Left hindlimb (tissue), 1 donor: ENCODE results near the gene KCNQ4.

Source experiments
- DNase-seq: peaks from one replicate; pipeline ENCODE4 v3.0.0-alpha.2; 2018

The KCNQ4 gene

DNA sequence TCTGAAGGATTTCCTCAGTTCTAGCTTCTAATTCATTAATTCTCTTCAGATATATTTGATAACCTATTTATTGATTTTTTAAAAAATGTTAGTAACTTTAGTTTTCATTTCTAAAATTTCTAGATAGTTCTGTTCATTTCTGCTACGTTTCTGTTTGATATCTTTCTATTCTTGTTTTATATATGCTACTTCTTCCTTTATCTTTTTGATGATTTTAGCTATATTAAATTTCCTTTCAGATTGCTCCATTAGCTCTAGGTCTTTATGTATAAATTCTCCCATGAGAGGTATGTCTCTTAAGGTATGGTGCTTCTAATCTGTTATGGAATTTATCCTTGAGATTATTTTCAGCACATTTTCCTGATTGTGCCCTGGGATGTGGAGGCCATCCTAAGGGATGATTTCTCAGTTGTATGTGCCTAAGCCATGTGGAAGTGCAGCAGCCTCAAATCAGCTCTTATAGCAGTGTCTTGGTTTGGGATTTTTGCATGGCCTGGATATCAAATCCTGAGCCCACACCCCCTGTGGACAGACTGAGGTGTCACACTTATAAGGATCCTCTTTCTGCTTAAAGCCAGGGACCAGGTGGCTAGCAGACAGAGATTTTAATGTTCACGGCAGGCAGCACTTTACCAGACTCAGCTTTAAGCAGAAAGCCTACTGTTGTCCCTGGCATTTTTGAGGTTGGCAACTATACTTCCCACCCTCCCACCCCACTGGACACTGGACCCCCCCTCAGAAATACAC is 6.2 kb upstream of the KCNQ4 start:
- no peak for DNase-seq

DNA sequence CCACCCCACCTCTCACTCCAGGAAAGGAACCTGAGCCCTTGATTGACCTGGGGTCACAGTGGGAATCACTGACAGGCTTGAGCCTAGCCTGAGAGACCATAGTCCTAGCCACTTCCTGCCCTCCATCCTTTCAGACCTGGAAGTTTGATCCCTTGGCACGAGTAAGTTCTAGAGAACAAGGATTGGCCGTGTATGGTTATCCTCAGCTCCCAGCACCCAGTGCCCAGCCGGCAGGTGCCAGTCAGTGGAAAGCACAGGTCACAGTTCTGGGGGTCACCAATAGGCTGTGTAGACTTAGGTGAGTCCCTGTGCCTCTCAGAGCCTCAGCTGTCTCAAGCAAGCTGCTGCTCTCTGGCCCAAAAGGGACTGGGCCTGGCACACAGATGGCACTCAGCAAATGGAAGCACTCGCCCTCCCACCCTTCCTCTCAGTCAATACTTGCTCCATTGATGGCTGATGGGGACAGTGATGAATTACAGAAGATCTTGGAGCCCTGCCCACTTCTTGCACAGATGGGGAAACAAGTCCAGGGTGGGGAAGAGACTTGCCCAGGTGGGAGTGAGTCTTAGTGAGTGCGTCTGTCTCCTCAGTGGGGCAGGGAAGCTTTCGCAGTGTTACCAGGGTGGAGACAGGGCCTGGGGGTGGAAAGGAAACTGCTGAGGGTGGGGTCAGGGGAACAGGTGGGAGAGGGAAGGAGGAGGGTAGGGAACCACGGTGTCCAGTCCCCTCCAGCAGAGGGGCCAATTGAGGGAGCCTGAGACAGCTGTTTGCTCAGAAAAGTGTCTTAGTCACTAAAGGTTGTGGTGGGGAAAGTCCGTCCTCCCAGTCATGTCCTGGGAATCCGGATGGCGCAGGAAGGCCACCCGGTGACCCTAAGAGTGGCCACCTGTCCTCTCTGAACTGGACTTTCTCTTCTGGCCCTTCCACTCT is 2.6 kb upstream of the KCNQ4 start:
- DNase-seq: no peak

DNA sequence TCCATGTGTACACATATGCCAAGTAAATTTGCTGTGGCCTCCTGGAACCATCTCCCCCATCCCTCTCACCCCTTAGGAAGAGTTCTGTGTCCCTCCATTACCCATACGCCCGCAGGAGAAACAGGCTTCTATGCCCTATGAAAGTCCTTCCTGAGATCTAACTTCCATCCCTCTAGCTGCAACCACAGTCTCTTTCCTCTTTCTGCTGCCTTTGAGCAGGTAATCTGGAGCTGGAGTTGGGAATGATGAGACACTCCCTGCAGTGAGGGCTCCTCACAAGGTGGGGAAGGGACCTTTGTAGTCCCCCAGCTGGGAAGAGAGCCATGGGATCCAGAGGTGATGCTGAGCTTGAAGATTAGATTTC is 2.0 kb upstream of the KCNQ4 start:
- no peak for DNase-seq

DNA sequence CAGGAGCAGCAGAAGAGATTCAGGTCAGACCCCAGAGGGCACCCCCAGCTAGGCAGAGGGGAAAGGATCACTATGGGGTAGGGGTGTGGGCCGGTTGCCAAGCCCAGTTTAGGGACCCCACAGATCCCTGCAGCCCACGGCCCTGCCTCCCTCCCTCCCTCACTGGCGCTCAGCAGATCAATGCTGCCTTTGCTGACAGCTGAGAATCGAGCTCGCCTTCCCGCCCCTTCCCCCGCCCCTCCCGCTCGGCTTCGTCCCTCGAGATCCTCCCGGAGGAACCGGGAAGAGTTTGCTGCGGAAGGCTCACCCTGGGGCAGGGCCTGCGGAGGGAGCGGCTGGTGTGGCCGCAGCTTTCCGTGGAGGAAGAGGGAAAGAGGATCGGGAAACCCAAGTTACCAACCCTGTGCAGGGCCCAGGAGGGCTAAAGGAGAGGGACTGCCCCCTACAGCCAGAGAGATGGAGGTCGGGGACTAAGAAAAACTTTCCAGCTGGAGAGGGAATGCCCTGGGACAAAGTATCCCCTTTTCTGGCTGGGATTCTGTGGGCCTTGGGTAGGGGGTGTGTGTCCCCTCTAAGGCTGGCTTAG is 1.1 kb upstream of the KCNQ4 start:
- DNase-seq: no peak

DNA sequence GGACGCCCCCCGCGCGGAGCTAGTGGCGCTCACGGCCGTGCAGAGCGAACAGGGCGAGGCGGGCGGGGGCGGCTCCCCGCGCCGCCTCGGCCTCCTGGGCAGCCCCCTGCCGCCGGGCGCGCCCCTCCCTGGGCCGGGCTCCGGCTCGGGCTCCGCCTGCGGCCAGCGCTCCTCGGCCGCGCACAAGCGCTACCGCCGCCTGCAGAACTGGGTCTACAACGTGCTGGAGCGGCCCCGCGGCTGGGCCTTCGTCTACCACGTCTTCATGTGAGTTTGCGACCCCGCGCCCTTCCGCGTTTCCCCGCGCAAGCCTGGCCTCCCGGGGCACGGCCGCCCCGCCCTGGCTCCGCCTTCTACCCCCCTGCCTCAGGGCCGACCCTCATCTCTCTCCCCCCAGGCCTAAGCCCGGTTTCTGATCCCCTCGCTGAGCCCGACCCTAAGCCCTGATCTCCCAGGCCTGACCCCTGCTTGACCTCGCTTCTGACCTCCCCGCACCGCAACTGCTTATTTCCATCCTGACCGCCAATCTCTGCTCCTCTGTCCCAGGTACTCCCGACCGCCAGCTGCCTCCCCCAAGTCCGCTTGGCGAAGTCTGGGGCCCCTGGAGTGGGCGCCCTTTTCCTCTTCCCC is 669 bp downstream of the KCNQ4 start:
- DNase-seq: no peak

DNA sequence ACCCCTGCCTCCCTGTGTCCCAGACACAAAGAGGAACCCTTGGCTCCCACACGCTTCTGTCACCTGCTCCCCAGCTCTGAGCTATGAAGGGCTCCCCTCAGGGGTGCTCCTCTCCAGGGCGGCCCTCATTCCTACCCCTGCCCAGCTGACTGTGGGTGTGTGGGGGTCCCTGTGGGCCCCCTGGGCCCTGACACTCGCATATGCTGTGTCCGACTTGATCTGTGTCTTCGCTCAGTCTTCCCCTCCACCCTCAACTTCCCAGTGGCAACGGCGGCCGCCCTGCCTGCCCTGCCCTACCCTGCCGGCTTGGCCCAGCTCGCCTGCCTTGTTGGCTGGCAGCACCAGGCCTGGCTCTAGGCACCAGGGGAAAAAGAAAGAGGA is 1.2 kb downstream of the KCNQ4 start:
- no peak for DNase-seq

DNA sequence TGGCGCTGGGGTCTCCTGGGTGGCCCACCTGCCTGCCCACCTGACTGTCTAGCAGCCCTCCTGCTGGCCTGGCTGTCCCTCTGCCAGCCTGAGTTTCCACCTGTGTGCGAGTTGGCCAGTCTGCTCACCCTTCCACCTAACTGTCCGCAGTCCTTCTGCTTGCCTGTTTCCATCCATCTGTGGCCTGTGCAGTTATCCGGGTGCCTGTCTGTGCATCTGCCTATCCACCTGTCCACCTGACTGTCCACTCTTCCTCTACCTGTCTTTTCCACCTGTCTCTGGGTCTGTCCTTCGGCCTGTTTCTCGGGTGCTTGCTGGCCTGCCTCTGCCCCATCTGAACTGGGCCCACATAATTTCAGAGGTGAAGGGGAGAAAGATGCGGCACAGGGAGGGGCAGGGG is 1.9 kb downstream of the KCNQ4 start:
- DNase-seq: no peak

DNA sequence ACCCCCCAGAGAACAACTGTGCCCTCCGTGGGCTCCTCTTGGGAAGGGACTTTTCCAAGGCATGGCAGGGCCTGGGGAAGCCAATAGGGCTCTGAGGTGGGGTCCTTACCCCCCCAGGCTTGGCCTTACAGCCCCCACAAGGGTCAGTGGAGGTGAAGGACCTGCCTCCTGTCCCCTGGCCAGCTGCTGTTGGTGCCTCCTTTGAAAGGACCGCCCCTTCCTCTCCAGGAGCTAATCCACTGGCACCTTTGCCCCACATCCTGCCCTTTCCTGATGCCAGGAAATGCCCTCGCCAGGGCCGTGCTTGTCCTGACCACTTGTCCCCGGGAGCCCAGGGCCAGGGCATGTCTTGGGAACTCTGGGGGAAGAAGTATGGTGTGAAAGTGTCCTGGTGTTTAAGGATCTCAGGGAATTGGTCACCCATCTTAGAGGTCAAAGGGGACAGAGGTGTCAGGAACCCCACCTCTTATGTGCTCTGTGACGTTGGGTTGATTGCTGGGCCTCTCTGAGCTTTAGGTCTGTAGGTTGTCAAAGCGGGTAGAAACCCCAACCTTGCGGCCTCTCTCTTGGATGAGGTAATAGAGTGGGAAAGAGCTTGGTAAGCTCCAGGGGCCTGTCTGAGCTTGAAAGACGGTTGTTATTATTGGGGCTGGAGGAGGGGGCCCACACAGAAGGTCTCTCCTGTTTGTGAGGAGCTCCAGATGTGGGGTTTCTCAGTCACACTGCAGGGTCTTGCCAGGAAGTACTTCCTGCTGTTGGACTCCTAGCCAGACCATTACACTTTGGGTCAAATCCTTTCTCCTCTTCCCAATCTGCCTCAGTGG is 2.8 kb downstream of the KCNQ4 start:
- no peak for DNase-seq

DNA sequence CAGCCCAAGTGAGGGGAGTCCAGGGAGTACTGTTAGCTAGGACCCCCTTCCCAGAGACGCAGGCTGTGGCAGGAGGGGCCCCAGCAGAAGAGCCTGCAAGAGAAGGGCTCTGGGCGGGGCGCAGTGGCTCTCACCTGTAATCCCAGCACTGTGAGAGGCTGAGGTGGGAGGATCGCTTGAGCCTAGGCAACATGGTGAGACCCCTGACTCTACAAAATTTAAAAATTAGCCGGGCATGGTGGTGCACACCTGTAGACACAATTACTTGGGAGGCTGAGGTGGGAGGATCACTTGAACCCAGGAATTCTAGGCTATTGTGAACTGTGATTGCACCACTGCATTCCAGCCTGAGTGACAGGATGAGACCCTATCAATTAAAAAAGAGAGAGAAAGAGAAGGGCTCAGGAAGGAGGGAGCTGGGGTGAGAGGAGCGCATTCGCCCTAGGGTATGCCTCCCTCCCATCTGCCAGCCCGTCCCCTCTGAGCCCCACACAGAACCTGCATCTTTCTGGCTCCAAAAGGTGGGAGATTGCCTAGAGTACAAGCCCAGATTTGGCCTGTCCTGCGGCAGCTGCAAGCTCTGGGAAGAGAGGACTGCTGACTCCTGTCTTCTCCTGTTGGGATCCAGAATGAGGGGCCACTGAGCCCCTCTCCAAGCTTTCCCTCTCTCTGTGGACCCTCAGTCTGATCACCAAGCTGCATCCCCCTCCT is 3.6 kb downstream of the KCNQ4 start:
- no peak for DNase-seq

DNA sequence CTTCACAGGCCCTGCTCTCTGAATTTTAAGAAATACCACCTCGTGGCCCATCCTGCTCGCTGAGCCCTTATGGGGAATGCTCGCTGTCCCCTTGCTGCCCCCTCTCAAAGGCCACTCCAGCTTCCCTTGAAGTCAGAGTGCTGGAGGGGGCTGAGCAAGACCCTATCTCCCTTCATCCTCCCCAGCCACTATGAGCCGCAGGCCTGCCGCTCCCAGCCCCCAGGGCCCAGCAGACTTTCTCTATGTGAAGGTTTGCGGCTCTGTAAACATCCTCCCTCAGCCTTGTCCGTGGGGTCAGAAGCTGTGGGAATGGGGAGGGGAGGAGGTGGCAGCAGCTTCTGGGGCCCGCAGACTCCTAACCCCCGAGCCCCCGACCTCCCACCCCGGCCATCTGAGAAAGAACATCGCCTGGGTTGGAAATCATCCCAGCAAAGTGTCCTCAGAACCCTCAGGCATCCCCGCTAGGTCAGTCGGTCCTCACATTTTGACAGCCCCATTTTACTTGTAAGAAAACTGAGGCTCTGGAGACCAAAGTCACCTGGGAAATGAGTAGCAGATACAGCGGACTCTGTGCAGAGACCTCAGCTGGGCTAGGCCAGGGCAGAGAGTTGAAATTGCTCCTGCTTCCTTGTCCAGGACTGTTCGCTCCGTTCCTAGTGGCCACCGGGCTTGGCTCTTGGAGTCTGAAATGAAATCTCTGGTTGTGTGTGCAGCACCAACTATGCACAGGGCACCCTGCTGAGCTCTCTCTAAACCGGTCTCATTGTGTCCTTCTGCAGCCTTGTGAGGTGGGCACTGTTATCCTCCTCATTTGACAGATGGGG is 4.4 kb downstream of the KCNQ4 start:
- DNase-seq: no peak

DNA sequence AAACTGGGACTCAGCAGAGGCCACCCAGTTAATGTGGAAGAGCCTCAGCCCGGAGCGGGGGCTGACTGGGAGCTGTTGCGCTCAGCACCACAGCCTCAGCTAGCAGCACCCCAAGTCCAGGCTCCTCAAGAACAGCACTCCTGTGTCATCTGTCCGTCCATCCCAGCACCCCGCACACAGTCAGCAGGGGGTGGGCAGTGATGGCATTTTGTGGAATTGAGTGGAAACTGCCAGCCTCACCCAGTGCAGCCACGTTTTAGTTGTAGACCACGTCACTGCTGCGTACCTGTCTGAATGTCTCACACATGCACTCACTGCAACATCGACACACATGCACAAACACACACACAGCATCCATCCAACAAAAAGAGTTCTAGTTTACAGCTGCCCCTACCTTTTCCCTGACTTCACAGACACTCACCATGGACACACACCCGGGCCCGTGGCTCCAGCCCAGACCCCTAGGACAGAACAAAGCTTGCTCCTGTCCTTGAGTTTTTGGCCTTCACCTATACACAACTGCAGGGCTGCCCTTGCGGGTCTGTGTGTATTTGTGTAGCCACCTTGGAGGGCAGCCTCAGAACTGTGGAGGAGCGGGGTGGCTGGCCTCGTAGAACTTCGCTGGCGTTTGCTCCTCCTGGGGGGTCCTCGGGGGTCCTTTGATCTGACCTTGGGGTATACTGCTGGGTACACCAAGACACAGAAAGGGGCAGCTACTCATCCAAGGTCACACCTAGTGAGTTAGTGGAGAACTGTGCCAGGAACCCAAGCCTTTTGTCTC is 5.2 kb downstream of the KCNQ4 start:
- DNase-seq: no peak

DNA sequence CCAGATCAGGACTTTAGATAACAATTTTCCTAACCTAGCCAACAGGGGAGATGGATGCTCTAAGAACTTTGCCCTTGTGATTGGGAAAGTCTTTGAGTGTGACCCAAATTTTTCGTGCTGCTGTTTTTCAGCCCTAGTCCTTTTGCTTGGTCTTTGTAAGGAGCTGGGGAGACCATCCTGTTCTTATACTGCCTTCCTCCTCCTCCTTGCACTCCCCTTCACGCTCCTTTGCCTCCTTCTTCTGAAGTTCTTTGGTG is 5.7 kb downstream of the KCNQ4 start:
- DNase-seq: no peak

DNA sequence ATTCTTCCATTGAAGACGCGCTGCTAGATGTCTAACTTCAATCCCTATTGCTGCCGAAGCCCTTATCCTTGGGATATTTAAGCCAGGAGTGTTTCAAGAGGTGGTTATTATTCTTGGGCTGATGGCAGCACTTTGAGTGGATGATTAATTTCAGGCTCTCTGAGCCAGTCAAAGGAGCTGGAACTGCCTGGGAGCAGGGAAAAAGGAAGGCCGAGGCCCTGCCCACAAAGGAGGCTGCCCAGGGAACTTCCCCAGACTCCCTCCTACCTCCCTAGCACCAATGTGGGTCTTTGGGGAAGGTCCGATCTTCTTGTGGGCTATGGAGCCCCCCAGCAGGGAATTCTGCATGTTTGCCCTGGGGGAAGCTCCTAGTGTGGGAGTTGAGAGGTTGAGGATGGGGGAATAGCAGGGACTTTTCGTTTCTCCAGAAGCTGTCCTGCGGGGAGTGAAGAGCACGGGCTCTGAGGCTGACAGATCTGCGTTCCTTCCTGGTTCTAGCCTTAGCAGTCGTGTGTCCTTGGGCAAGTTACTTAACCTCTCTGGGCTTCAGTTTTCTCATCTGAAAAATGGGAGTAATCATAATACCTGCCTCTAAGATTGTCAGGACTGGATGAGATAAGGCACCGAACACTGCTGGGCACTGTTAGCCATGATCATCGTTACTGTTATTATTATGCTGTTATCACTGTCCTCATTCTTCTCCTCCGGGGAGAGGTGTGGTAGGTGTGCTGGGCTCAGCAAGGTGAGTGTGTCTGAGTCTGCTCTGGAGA is 6.3 kb downstream of the KCNQ4 start:
- DNase-seq: no peak

DNA sequence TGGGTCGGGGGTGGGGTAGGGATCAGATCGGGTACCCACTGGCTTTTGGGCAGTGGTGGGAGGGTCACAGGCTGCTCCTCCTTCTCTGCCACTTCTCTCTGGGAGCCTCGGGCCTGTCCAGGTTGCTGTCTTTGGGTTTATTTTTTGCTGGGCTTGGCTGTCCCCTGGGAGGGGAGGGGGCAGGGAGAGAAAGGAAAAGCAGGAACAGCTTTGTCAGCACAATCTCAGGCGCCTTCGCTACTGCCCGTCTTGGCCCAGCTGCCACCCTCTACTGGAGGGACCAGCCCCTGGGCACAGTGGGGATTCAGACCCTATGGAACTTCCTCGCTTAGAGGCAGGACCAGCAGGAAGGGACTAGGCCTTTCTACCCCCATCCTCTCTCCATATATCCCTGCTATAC is 8.4 kb downstream of the KCNQ4 start:
- DNase-seq: no peak

DNA sequence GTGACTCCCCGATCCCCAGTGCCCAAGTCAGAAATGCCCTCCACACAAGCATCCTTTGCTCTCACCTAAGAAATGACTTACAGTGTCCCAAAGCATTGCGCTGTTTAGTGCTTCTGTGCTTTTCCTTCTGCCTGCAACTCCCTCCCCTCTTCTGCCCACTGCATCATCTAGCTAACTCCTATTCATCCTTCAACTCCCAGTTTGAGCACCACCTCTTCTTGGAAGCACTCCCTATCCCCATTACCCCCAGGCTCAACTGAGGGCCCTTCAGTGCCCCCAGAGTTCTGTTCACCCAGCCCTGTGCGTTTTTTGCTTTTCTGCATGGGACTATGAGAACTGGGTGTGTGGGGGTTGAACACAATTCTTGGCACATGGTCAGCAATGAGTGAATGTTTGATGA is 10.0 kb downstream of the KCNQ4 start:
- no peak for DNase-seq

DNA sequence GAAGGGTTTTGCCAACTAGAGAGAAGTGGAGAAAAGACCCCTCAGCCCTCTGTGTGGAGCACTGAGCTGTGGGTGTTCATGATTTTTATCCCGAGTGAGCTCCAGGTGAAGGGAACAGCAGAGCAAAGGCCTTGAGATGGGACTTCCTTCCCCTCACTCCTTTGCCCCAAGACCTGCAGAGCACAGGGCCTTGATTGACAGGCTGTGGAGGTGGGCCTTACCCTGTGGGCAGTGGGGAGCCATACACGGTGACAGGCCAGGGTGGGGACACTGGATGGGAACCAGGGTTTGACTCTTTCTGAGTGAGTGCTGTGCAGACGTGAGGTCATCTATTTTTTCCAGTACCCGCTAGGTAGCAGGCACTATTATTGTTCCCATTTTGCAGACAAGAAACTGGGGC is 10.5 kb downstream of the KCNQ4 start:
- no peak for DNase-seq

DNA sequence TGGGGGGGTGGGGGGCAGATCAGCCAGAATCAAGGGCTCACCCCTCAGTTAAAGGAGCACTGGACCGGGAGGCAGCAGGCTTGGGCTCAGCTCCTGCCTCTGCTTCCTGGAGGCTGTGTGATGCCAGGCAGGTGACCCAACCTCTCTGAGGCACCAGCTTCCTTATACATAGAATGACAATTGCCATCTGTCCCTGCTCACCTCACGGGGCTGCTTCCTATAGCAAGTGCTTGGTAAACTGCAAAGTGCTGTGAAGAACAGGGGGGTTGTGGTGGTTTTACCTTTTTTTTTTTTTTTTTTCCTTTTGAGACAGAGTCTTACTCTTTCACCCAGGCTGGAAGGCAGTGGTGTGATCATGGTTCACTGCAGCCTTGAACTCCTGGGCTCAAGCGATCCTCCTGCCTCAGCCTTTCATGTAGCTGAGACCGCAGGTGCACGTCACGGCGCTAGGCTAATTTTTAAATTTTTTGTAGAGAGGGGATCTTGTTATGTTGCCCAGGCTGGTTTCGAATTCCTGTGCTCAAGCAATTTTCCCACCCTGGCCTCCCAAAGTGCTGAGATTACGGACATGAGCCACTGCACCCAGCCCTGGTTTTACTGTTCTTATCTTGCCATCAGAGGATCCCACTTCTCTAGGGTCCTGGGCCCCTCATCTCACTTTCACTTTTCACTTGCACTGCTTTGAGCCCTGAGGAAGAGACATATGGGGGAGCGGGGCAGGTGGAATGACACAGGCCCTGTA is 11.6 kb downstream of the KCNQ4 start:
- DNase-seq: no peak

DNA sequence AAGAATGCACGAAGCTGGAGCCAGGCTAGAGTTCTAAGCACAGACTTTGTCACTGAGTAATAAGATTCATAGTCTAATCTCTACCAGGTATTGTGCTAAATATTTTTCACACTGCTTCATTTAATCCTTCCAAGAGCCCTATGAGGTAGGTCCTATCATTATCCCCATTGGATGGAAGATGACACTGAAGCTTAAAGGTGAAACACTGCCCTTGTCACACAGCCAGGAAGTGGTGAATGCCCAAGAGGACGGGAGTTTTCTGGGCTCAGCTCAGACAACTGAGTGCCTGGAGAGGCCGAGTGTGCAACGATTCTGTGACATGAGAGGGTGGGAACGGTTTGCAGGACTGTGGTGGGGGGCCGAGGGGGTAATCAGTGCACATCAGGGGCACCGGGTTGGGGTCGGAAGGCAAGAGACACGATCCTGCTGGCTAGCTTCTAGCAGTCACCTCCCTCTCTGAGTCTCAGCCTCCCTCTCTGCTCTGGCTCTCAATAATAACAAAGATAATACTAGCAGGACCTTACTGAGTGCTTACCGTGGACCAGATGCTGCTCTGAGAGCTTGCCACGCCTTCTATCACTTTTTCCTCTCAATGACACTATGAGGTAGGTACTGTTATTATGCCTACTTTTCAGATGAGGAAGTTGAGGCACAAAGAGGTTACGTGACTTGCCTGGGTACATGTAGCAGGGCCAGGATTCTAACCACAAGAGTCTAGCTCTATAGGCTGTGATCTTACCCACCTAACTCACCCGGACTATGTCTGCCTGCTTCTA is 12.4 kb downstream of the KCNQ4 start:
- DNase-seq: no peak
